GM21423 (cell line): ENCODE data around the gene PKP1.

Experiments used
- ATAC-seq: cut with Tn5 transposase; IDR thresholded peaks from one replicate; pipeline ENCODE4 v1.9.1; 2021; ENCODE audit warnings: mild to moderate bottlenecking, moderate library complexity; ENCODE audit not compliant: unreplicated experiment

Gene PKP1

GRCh38 chr1:201364808-201365105 is 81.5 kb downstream of the PKP1 start:
- no peak for ATAC-seq

GRCh38 chr1:201365251-201365650 is 81.9 kb downstream of the PKP1 start:
- no peak for ATAC-seq

GRCh38 chr1:201366696-201367095 is 83.4 kb downstream of the PKP1 start:
- ATAC-seq, result no peak

GRCh38 chr1:201369209-201369608 is 85.9 kb downstream of the PKP1 start:
- no peak for ATAC-seq

GRCh38 chr1:201370500-201370899 is 87.2 kb downstream of the PKP1 start:
- no peak for ATAC-seq

GRCh38 chr1:201371276-201371675 is 88.0 kb downstream of the PKP1 start:
- ATAC-seq, result no peak

- ATAC-seq, result no peak
Observed at GRCh38 chr1:201371792-201372191, 88.5 kb downstream of the PKP1 start.

- ATAC-seq, result no peak
Observed at GRCh38 chr1:201374364-201374763, 91.1 kb downstream of the PKP1 start.

- ATAC-seq, result no peak
Observed at GRCh38 chr1:201375169-201375568, 91.9 kb downstream of the PKP1 start.

- ATAC-seq, result no peak
Observed at GRCh38 chr1:201376107-201376463, 92.8 kb downstream of the PKP1 start.

GRCh38 chr1:201376464-201377374 is 93.4 kb downstream of the PKP1 start:
- no peak for ATAC-seq

GRCh38 chr1:201377611-201378092 is 94.3 kb downstream of the PKP1 start, which contains the start of gene TNNT2:
TNNT2 (minus strand) TSS chr1:201377680; CDS start chr1:201373254, 4,426 bp downstream.
- no peak for ATAC-seq

GRCh38 chr1:201378804-201379203 is 95.5 kb downstream of the PKP1 start:
- no peak for ATAC-seq

GRCh38 chr1:201379733-201380242 is 96.5 kb downstream of the PKP1 start:
- ATAC-seq, result no peak

- no peak for ATAC-seq
Observed at GRCh38 chr1:201381130-201381529, 97.8 kb downstream of the PKP1 start.
